GM19328 (cell line): ENCODE measurements around the gene OXNAD1.

ENCODE experiments used
- ATAC-seq: cut with Tn5 transposase; IDR thresholded peaks from one replicate; pipeline ENCODE4 v1.9.1; 2021; ENCODE audit warnings: mild to moderate bottlenecking, moderate library complexity; ENCODE audit not compliant: unreplicated experiment

Gene OXNAD1

DNA sequence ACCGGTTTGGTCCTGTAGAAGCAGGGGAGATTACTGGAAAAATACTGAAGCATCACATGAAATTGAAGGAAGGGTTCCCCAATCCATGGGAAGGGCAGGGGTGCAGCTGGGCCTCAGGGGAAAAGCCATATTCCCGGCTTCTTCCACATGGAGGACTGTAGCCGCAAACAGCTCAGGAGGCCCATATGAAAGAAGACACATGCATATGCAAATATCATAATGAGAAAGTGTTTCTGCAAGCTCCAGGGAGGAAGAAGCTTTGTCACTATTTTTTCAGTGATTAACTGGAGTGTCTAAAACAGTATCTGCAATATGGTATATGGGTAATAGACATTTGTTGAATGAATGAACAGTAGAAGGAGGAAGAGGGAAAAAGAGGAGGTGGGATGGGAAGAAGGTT is 19.4 kb upstream of the OXNAD1 start:
- no peak for ATAC-seq

DNA sequence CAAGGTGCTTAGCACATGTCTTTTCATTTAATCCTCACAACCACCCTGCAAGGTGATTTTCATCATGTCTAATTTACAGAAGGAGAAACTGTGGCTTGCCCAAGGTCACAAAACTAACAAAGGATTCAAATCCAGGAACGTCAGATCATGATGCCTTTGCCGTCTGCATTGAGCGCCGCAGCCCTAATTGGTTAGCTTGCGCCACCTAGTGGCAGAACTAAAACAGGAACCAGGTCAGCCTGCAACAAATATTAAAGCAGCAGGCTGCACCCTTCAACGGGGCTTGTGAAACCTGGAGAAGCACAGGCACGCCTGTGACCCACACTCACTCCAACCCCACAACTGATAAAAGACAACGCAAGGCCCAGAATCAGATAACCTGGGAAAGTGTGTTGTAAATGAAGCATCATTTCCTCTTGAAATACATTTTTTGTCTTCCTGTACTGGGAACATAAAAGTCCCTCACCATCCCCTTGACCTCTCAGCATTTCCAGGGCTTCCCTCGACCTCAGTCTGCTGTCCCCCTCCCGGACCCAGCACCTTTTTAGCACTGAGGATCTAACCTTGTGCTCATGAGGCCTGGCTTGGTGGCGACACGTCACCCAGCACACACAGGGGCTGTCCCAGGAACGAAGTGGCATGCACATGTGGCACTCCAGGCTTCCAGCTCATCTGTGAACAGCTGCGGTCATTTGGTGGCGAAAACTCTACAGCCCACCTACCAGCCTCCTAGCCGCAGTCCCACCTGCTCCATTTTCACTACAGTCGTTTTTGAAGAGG is 17.5 kb upstream of the OXNAD1 start:
- peak; percentile 65 for ATAC-seq

- no peak for ATAC-seq
These were observed 16.5 kb upstream of the OXNAD1 start for GRCh38 chr3:16248556-16248955.

DNA sequence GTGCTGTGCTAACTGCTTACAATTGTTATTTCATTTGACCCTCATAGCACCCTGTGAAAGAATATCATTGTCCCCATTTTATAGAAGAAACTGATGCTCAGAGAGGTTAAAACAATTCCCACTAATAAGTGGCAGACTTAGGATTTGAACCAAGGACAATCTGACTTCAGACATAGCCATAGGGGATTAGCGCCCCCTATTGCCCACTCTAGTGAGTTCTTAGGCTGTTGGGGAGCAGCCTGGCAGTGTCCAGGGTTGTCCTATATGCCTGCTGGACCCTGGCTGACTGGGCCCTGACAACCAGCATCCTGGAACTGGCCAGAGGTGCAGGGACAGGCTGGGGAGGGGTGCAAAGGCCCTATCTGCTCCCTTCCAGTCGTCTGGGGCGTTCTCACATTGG is 15.7 kb upstream of the OXNAD1 start:
- ATAC-seq, result no peak

GRCh38 chr3:16249886-16250285 is 15.1 kb upstream of the OXNAD1 start:
- ATAC-seq, result no peak

DNA sequence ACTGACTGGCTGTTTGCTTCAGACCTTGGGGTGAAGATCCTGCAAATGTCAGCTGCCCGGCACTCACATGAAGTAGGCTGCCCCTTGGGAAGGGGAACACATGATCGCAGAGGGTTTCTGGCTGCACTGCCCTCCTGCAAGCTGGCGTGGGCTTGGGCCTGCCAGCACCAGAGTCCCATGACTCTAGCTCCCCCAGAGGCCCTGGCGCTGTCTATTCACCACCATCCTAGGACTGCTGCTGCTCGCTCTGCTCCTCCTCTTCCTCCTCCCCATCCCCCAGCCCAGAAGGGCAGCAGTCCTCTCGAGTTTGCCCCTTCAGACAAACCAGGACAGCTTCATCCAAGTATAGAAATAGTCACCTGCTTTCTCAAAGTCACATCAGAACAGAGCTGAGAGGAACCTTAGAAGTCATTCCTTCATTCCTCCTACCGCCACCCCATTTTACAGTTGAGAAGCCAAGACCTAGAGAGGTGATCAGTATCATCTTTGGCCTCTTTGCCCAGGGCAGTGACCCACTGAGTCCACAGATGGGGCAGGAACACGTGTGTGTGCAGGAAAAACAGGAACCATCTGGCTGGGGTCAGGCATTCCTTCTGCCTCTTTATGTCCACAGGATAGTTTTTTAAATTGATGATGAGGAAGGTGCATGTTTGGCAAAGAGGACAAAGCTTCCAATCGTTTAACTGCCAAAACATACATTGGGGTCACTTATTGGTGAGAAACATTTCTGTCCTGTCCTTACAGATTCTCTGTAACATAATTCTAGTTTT is 13.5 kb upstream of the OXNAD1 start:
- no peak for ATAC-seq

DNA sequence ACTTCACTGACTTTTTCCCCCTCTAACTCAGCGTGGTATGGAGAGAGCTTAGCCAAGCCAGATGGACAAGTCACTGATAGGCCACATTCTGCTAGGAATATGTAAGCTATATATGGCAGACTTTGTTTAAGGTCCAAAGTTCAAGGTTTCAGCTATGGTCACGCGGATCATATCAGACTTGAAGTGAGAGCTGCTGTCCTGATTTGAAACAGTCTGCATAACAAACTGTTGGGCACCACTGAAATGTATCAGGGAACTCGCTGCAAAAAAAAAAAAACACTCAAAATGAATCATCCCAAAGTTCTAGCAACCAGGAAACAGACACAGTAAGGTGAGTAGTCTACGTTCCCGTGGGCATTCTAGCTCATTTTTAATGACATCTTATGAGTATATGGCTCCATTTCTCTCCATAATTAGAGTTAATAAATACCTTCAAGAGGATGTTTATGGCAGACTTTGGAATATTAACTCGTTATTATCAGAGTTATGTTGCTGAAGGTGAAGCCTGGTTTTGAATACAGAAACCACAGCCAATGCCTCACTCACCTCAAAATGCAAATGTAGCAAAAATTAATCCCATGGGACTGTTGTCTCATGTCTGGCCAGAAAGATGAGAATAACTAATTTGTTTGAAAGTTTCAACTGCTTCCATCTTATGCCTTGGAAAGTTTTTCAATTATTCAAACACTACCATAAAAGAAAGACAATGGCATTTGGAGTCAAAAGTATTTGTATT is 12.6 kb upstream of the OXNAD1 start:
- ATAC-seq, result no peak

- ATAC-seq, result no peak
These were observed 12.0 kb upstream of the OXNAD1 start for GRCh38 chr3:16252988-16253387.

GRCh38 chr3:16253601-16254000 is 11.4 kb upstream of the OXNAD1 start:
- no peak for ATAC-seq

- ATAC-seq, result no peak
These were observed 10.1 kb upstream of the OXNAD1 start for GRCh38 chr3:16254916-16255315.

DNA sequence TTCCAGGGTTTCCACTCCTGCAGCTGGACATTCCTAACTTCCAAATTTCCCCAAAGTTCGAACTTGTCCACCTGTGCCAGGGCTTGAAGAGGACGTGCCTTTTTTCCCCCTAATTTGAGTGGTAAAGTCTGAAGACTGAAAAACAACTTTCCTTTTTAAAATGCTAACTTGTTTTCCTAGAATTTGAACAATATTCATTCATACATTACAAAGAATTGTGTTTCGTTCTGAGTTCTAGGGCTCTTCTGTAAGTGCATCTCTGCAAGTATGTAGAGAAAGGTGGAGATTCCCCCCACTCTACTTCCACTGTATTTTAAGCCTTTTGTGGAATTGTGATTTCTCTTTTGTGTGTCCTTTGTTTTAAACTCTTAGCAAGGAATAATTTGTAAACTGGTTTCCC is 9.7 kb upstream of the OXNAD1 start:
- ATAC-seq, result no peak

GRCh38 chr3:16255726-16256125 is 9.3 kb upstream of the OXNAD1 start:
- ATAC-seq, result no peak

DNA sequence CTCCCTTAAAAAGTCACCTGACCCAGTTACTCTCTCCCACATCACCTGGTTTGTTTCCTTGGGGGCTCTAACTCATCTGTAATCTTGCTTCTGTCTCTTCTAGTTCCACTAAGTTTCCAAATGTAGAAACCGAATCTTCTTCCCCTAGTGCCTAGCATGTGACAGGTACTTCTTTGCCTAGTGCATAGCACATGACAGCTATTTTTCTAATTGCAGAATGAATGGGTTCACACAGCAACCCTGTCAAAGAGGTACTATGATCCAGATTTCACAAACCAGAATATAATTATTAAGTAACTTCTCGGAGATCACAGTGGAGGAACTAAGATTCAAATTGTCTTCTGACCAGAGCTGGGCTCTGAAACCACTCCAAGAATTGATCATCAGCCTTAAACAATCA is 7.7 kb upstream of the OXNAD1 start:
- no peak for ATAC-seq

GRCh38 chr3:16258177-16258576 is 6.8 kb upstream of the OXNAD1 start:
- no peak for ATAC-seq

DNA sequence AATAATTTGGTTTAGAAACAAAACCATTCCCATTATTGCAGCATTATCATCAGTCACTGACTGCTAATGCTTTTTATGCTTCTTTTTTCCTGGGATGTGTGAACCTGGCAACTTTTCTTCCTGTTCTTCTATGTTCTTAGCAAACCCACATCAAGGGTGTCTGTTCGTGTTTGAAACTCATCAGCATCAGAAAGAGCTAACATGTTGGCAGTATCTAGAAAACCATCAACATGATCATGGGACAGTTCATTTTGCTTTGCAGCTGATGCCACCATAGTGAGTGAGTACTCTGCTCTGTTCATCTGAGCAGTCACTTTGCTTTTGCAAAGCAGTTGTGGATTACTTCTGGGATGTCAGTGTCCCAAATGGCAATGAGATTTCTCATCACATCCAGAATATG is 6.1 kb upstream of the OXNAD1 start:
- ATAC-seq, result no peak

DNA sequence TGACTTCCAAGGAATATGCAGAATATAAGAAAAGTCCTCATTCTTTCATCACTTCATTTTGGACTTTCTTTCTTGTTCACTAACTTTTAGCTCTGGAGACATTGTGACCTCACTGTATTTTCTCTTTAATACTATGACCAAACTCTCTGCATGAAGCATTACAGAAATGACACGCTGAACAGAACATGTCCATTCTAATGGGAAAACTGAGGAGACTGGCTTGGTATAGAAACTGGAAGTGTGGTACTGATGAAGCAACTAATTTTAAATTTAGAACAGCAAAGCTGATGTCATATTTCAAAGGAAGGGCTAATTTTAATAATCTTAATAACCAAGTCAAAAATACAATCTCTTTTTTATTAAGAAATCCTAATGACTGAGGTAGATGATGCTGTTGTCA is 5.0 kb upstream of the OXNAD1 start:
- no peak for ATAC-seq

DNA sequence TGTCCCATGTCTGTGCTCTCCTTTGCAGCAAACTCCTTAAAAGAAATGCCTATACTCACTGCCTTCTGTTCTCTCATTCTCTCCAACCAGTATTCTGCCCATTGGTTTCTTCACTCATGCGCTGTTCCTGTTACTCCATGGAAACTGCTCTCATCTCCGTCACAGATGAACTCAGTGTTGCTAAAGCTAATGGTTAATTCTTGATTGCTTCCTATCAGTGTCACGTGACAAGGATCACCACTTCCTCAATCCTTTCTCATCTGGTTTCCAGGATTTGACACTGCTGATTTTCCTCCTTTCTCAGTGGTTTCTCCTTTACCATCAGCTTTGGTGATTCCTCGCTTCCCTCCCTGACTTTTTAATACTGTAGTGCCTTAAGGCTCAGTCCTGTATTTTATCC is 2.8 kb upstream of the OXNAD1 start:
- no peak for ATAC-seq

DNA sequence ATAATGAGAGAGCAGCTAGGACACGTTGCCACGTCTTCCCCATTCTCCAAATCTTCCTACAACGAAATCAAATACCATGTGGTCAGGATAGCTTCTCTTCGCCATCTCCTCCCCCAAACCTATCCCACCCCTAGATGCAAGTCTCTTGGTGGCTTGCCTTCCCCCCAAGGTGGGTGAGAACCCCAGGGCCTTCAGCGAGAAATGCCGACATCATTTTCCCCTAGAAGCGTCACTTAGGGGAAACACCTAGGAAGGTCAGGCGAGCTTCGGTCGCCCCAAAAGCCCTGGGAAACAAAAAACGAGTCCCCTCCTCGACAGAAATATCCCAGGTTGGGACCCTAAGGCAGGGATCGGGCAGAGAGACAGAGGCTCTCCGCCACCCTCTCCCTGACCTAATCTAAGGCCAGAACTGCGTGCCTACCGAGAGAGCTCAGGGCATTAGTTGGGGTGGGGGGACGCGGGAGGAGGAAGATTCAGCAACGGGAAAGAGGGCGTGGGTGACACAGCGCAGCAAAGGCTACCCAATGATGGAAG is 771 bp upstream of the OXNAD1 start:
- ATAC-seq, result peak; percentile 1

DNA sequence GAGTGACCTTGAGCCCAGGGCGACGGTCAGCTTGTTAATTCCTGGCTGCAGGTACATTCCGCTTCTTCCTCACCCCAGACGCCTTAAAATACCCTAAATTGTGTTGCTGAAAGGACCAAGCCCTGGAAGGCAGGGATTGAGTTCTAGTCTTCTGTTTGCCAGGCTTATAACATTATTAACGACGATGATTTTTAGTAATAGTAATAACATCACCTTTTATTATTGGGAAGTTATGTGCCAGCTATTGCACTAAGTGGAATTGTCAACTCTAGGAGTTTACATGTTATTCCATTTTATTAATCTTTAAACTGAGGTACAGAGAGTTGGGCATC is 409 bp downstream of the OXNAD1 start:
- ATAC-seq, result no peak

DNA sequence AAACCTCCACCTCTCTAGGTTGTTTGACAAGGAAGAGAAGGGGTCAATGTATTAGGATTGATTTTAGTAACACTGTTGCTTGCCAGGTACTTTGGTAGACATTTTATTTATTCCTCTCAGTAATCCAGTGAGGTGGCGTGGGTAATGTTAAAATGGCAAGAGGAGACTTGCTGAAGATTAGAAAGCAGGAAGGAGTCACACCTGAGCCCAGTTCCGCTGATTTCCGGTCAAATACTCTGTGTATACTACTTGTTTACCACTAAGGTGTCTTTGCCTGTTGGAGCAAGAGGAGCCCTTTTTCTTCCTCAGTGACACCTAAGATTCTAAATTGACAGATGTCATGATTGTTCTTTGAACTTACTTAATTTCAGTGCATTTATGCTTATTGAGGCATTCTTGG is 1.7 kb downstream of the OXNAD1 start:
- ATAC-seq, result no peak

DNA sequence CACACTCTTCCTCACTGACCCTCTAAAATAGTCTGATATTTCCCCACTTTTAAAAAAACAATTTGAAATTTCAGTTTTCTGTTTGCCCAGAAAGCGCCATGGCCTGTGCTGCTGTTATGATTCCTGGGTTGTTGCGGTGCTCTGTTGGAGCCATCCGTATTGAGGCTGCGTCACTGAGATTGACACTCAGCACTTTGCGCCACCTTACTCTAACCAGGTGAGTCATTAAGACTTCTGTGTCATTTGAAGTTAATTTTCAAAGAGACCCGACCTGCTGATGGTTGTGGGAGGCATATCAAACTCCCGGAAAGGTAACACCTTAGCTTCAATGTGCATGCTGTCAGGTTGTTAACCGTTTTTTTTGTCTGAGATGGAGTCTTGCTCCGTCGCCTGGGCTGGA is 5.8 kb downstream of the OXNAD1 start:
- no peak for ATAC-seq

GRCh38 chr3:16272588-16272987 is 7.6 kb downstream of the OXNAD1 start:
- ATAC-seq, result no peak
